Parathyroid adenoma (tissue), 2 donors: ENCODE data around the gene PSMA2.

Source experiments
- H2AFZ ChIP-seq: fragments of 300-600 bp; sonication (generic); one replicate; pipeline ENCODE4 v1.7.0; 2017; ENCODE audit warnings: antibody characterized with exemption, mild to moderate bottlenecking
- H3K27ac ChIP-seq: fragments of 300-600 bp; sonication (generic); one replicate; pipeline ENCODE4 v1.7.0; 2017
- H3K27me3 ChIP-seq: fragments of 300-600 bp; sonication (generic); one replicate; pipeline ENCODE4 v1.7.0; 2017; ENCODE audit warnings: low read length; ENCODE audit not compliant: control insufficient read depth, insufficient read depth
- H3K36me3 ChIP-seq: fragments of 300-600 bp; sonication (generic); one replicate; pipeline ENCODE4 v1.7.0; 2017; ENCODE audit warnings: low read length; ENCODE audit not compliant: control insufficient read depth, insufficient read depth
- H3K4me1 ChIP-seq: fragments of 300-600 bp; sonication (generic); one replicate; pipeline ENCODE4 v1.7.0; 2017; ENCODE audit warnings: control low read depth
- H3K4me2 ChIP-seq: fragments of 300-600 bp; sonication (generic); one replicate; pipeline ENCODE4 v1.7.0; 2017; ENCODE audit warnings: low read length
- H3K4me3 ChIP-seq: fragments of 300-600 bp; sonication (generic); one replicate; pipeline ENCODE4 v1.7.0; 2017; ENCODE audit warnings: low read depth, low read length
- H3K79me2 ChIP-seq: fragments of 300-600 bp; sonication (generic); one replicate; pipeline ENCODE4 v1.7.0; 2017; ENCODE audit warnings: control low read depth
- H3K9ac ChIP-seq: fragments of 300-600 bp; sonication (generic); one replicate; pipeline ENCODE4 v1.7.0; 2017; ENCODE audit warnings: mild to moderate bottlenecking
- H3K9me3 ChIP-seq: fragments of 300-600 bp; sonication (generic); one replicate; pipeline ENCODE4 v1.7.0; 2017; ENCODE audit warnings: low read length; ENCODE audit not compliant: control insufficient read depth
- TF ChIP-seq, protein P1 (sequence below): fragments of 300-600 bp; sonication (generic); IDR thresholded peaks from one replicate; pipeline ENCODE4 v1.7.0; 2017; ENCODE audit warnings: antibody characterized with exemption, mild to moderate bottlenecking
- donor health status: primary hyperparathyroidism.

The PSMA2 gene

DNA sequence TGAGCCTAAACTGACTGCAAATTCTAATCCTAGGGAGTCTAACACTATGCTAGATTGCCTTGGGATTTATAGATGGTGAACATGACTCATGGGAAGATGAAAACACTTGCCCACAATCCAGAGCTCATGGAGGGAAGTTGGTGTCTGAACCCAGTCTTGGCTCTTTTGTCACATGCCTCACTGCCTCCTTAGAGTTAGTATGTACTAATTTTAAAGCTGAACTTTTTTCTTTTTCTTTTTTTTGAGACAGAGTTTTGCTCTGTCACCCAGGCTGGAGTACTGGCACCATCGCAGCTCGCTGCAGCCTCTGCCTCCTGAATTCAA, 14.6 kb upstream of the PSMA2 start:
- Histone ChIP-seq H2AFZ (no peak overlapping the region), H3K9me3 (no peaks in the 10 kb centered on the region), H3K9ac (no peak overlapping the region), H3K79me2 (no peaks in the 10 kb centered on the region), H3K4me1 (no peaks in the 10 kb centered on the region), H3K4me2 (no peak overlapping the region), H3K4me3 (no peak overlapping the region), H3K36me3 (no peaks in the 10 kb centered on the region), H3K27me3 (no peaks in the 10 kb centered on the region), H3K27ac (no peak overlapping the region)
- TF ChIP-seq, protein P1, sequence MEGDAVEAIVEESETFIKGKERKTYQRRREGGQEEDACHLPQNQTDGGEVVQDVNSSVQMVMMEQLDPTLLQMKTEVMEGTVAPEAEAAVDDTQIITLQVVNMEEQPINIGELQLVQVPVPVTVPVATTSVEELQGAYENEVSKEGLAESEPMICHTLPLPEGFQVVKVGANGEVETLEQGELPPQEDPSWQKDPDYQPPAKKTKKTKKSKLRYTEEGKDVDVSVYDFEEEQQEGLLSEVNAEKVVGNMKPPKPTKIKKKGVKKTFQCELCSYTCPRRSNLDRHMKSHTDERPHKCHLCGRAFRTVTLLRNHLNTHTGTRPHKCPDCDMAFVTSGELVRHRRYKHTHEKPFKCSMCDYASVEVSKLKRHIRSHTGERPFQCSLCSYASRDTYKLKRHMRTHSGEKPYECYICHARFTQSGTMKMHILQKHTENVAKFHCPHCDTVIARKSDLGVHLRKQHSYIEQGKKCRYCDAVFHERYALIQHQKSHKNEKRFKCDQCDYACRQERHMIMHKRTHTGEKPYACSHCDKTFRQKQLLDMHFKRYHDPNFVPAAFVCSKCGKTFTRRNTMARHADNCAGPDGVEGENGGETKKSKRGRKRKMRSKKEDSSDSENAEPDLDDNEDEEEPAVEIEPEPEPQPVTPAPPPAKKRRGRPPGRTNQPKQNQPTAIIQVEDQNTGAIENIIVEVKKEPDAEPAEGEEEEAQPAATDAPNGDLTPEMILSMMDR = no peak

DNA sequence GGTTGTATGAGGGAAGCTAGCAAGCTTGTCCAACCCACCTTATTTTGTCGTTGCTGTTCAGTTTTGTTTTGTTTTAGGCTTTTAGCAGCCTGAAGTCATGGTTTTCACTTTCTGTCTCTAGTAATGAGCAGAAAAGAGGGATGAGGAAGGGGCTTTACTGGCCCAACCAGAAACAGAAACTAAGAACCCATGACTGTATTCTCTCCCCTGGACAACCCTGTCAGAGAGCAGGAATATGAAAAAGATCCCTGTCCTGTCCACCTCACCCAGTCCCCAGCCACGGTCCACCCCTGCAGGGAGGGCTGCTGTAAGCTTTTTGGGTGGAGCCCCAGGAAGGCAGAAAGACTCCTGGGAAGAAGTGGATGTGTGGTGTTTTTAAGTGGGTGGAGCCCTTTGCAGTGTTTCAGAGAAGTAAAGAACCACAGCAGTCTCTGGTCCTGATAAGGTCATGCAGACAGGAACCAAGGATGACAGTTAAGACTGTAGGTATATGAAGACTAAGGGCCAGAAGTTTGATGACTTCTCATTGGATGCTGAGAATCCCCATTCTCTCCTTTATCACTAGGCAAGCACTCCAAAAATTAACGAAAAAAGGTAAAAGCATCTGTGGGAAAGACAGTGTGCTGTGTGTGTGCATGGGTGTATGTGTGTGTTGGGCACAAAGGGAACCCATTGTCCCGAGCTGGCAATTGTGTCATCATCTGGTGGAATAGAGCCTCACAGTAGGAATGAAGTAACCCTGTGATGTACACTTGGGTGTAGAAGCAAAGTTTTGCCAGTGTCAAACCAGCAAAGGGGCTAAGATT, 14.1 kb upstream of the PSMA2 start:
- no peaks in the 10 kb centered on the region for H3K79me2 ChIP-seq

DNA sequence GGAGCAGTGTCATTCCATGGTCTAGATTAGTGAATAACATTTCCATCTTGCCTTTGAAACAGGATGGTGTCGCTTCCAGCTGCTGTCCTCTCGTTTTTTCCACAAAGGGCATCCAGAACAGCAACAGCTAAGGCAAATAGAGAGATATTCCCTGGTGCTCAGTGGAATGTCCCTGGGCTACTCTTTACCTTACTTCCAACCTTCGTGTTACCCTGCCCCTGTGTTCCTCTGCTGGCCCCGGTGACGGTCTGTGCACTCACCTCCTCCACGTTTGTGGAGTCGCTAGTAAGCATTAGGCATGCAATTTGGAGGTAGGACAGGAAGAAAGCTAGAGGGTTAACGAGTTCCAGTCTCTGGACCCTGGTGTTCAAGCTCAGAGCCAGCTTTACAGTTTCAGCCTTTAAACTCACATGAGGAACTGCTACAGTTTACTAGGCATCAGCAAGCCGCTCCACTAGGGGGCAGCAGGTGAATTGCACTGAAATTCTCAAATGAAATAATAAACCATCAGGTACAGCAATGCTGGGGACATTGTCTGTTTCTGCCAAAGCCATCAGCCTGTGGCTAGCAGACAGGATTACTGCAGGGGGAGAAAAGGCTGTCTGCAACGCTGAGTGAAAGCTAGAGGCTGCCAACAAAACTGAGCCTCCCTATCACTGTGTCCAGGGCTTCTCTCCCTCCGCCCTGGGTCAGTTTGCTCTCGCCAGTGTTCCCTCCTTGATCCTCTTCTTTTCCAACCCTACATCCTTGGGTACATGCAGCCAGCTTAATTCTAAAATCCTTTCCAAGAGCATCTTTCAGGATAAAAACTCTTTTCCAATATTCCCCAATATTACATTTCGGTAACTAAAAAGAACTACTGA, 9.2 kb upstream of the PSMA2 start:
- no peak overlapping the region for H3K4me3 ChIP-seq
- no peaks in the 10 kb centered on the region for H3K36me3 ChIP-seq
- H3K4me1 ChIP-seq = no peaks in the 10 kb centered on the region
- no peaks in the 10 kb centered on the region for H3K79me2 ChIP-seq
- H3K4me2 ChIP-seq = no peak overlapping the region
- no peaks in the 10 kb centered on the region for H3K9me3 ChIP-seq
- no peaks in the 10 kb centered on the region for H3K27me3 ChIP-seq
- H3K27ac ChIP-seq = no peak overlapping the region
- H2AFZ ChIP-seq = no peak overlapping the region
- no peak overlapping the region for H3K9ac ChIP-seq
- TF ChIP-seq, protein P1 = peak; percentile 87

More for the DNA sequence above, 14.1 kb upstream of the PSMA2 start:
- Histone ChIP-seq H3K27me3 (no peaks in the 10 kb centered on the region), H3K9ac (no peak overlapping the region), H3K4me1 (no peaks in the 10 kb centered on the region), H3K4me2 (no peak overlapping the region), H2AFZ (no peak overlapping the region), H3K4me3 (no peak overlapping the region), H3K9me3 (no peaks in the 10 kb centered on the region), H3K27ac (no peak overlapping the region), H3K36me3 (no peaks in the 10 kb centered on the region)
- TF ChIP-seq, protein P1 = no peak

DNA sequence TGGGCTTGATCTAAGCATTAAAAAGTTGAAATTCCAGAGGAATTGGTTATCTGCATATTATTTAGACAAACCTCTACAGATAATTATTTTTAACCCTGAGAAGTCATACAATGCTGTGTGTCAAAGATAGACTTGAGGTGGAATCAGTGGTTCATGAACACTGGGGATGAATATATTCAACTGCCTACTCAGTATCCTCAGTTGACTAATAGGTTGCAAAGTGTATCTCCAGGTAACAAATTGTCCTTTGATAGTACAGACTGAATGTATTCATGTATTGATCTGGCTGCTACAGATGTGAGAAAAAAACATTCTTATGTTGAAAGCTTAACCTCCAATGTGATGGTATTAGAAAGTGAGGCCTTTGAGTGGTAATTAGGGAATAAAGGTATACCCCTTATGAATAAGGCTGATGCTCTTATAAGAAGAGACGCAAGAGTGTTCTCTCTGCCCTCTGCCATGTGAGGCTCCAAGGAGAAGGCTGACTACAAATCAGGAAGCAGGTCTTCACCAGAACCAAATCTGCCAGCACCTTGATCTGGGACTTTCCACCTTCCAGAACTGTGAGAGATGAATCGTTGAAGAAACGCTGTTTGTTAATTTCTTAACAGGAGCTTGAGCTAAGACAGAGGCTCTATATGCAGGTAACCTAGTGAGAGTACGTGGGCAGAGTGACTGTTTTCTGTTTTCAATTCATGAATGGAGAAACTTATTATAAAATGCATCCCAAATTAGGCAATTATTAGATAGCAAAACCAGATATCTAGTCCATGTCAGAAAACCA, 7.7 kb upstream of the PSMA2 start:
- no peak overlapping the region for H2AFZ ChIP-seq
- no peaks in the 10 kb centered on the region for H3K4me1 ChIP-seq
- H3K4me3 ChIP-seq = no peak overlapping the region
- no peaks in the 10 kb centered on the region for H3K36me3 ChIP-seq
- TF ChIP-seq, protein P1 = no peak
- H3K27me3 ChIP-seq = no peaks in the 10 kb centered on the region
- H3K79me2 ChIP-seq = no peaks in the 10 kb centered on the region
- H3K27ac ChIP-seq = no peak overlapping the region
- no peak overlapping the region for H3K4me2 ChIP-seq
- no peak overlapping the region for H3K9ac ChIP-seq
- no peaks in the 10 kb centered on the region for H3K9me3 ChIP-seq
